Natural killer cell (primary cell): ENCODE measurements around the gene SDHA. TPM values are rescaled to one million over a fixed set of nuclear protein-coding genes. Genes with fewer than 3 reads are reported as not detected.

Experiments used
- ATAC-seq, 3 donors: fragments of 150-1000 bp in 2 of 3; fragments of 200-7000 bp in 1 of 3; cut with Tn5 transposase; 1 replicate in 1 of 3; 2 replicates in 2 of 3; pipeline ENCODE4 v1.10.0; 2021; ENCODE audit warnings: mild to moderate bottlenecking in 2 of 3, moderate library complexity in 2 of 3
- DNase-seq, 2 donors: peaks; one replicate each; pipeline versions ENCODE4 v3.0.0 to v3.0.0-alpha.2; 2013 to 2021; ENCODE audit warnings: mixed read lengths in 1 of 2
- H3K27ac ChIP-seq: one replicate; pipeline ENCODE4 v1.5.1; 2013; ENCODE audit warnings: mild to moderate bottlenecking, low read length
- H3K27me3 ChIP-seq: one replicate; pipeline ENCODE4 v1.6.1; 2013; ENCODE audit warnings: low read length; ENCODE audit not compliant: control insufficient read depth, insufficient read depth
- H3K36me3 ChIP-seq: one replicate; pipeline ENCODE4 v1.6.1; 2013; ENCODE audit warnings: low read length; ENCODE audit not compliant: control insufficient read depth, insufficient read depth
- H3K4me1 ChIP-seq: one replicate; pipeline ENCODE4 v1.6.1; 2013; ENCODE audit warnings: low read length; ENCODE audit not compliant: control insufficient read depth, insufficient read depth
- H3K4me3 ChIP-seq: one replicate; pipeline ENCODE4 v1.5.1; 2013; ENCODE audit warnings: low read length
- H3K9me3 ChIP-seq: one replicate; pipeline ENCODE4 v1.6.1; 2013; ENCODE audit warnings: low read length; ENCODE audit not compliant: control insufficient read depth, insufficient read depth
- H3K27ac Mint-ChIP-seq, 2 donors: one replicate each; pipeline ENCODE4 v1.8.0; 2022; ENCODE audit warnings: mild to moderate bottlenecking in 2 of 2, mixed read lengths in 2 of 2, moderate library complexity in 1 of 2
- H3K27me3 Mint-ChIP-seq, 2 donors: one replicate each; pipeline ENCODE4 v1.8.0; 2022; ENCODE audit warnings: low read depth in 2 of 2, mixed read lengths in 2 of 2
- H3K36me3 Mint-ChIP-seq: one replicate; pipeline ENCODE4 v1.8.0; 2022; ENCODE audit warnings: mixed read lengths
- H3K4me1 Mint-ChIP-seq, 2 donors: one replicate each; pipeline ENCODE4 v1.8.0; 2022; ENCODE audit warnings: mixed read lengths in 2 of 2
- H3K4me3 Mint-ChIP-seq: one replicate; pipeline ENCODE4 v1.8.0; 2022; ENCODE audit warnings: mild to moderate bottlenecking, moderate library complexity, mixed read lengths
- H3K9me3 Mint-ChIP-seq, 2 donors: one replicate each; pipeline ENCODE4 v1.8.0; 2022; ENCODE audit warnings: mixed read lengths in 2 of 2
- WGBS: methylation state at CpG from one replicate; pipeline ENCODE4 v1.1.7; 2013; ENCODE audit warnings: missing lambda C conversion rate; ENCODE audit not compliant: insufficient coverage; 5-methylcytosine and 5-hydroxymethylcytosine counted together
- intact Hi-C: fragments of 100-400 bp; cut with micrococcal nuclease; formaldehyde crosslinking; loops from one replicate; pipeline ENCODE4 v1.14.2; 2022
- total RNA-seq, 4 donors: library from RNA; stranded (reverse); fragments of 120-200 nt in 1 of 4; gene quantifications; one replicate each; pipeline versions ENCODE4 v1.2.3 to v1.2.4, GENCODE V29; 2013 to 2022
- TF ChIP-seq, protein P1 (sequence below): fragments of 200-600 bp; IDR thresholded peaks from one replicate; pipeline ENCODE4 v1.8.0; 2022; ENCODE audit warnings: antibody characterized with exemption

Gene SDHA
- total RNA-seq, 3 donors from 2014 or later (not counting 1 experiment from before 2014, with no cell fraction given), result 173 to 183 (median 173) TPM

- intact Hi-C loops, result no loop called here
- Histone ChIP-seq H3K4me3 (no peak overlapping the region), H3K27ac (no peak overlapping the region), H3K9me3 (no peaks in the 10 kb centered on the region), H3K36me3 (peaks cover 30% of the 10 kb centered on the region), H3K4me1 (no peaks in the 10 kb centered on the region), H3K27me3 (no peaks in the 10 kb centered on the region)
- TF ChIP-seq, protein P1, sequence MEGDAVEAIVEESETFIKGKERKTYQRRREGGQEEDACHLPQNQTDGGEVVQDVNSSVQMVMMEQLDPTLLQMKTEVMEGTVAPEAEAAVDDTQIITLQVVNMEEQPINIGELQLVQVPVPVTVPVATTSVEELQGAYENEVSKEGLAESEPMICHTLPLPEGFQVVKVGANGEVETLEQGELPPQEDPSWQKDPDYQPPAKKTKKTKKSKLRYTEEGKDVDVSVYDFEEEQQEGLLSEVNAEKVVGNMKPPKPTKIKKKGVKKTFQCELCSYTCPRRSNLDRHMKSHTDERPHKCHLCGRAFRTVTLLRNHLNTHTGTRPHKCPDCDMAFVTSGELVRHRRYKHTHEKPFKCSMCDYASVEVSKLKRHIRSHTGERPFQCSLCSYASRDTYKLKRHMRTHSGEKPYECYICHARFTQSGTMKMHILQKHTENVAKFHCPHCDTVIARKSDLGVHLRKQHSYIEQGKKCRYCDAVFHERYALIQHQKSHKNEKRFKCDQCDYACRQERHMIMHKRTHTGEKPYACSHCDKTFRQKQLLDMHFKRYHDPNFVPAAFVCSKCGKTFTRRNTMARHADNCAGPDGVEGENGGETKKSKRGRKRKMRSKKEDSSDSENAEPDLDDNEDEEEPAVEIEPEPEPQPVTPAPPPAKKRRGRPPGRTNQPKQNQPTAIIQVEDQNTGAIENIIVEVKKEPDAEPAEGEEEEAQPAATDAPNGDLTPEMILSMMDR, result no peak
- H3K9me3 Mint-ChIP-seq, result no peaks in the 10 kb centered on the region
- H3K27me3 Mint-ChIP-seq, result no peaks in the 10 kb centered on the region
- no peak for DNase-seq
- no peak overlapping the region for H3K27ac Mint-ChIP-seq
- peaks cover 8% of the 10 kb centered on the region for H3K36me3 Mint-ChIP-seq
- ATAC-seq, result no peak
- H3K4me1 Mint-ChIP-seq, result peaks cover 0 to 18% of the 10 kb centered on the region in 2 donors
- WGBS, result 97% methylated on average over 26 of the region's 26 CpGs
- H3K4me3 Mint-ChIP-seq, result no peak overlapping the region
Observed at GRCh38 chr5:203246-203930, 14.7 kb upstream of the SDHA start.

DNA sequence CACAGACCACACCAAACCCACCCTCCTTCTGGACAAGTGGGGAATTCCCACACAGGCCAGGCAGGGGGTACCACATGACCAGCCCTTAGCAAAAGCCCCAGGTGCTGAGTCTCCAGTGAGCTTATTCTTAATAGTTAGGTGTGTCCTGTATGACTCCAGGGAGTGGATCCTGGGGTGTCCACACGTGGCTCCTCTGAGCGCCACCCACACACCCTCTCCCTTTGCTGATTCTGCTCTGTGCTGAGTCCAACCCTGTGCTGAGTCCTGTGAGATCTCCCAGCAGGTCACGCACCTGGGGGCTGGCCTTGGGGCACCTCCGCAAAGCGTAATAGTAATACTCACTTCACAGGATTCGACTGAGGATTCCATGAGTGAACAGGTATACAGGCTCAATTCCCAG is 14.1 kb upstream of the SDHA start:
- H3K36me3 ChIP-seq, result peaks cover 30% of the 10 kb centered on the region
- H3K27me3 Mint-ChIP-seq, result no peaks in the 10 kb centered on the region
- H3K4me3 ChIP-seq, result no peak overlapping the region
- TF ChIP-seq, protein P1, result no peak
- H3K4me1 Mint-ChIP-seq, result peaks cover 0 to 18% of the 10 kb centered on the region in 2 donors
- H3K36me3 Mint-ChIP-seq, result peaks cover 8% of the 10 kb centered on the region
- H3K27ac ChIP-seq, result no peak overlapping the region
- ATAC-seq (no peak), DNase-seq (no peak)
- no peaks in the 10 kb centered on the region for H3K9me3 Mint-ChIP-seq
- intact Hi-C loops, result no loop called here
- H3K4me3 Mint-ChIP-seq, result no peak overlapping the region
- no peaks in the 10 kb centered on the region for H3K27me3 ChIP-seq
- H3K9me3 ChIP-seq, result no peaks in the 10 kb centered on the region
- no peak overlapping the region for H3K27ac Mint-ChIP-seq
- WGBS, result 94% methylated on average over 6 of the region's 6 CpGs
- H3K4me1 ChIP-seq, result no peaks in the 10 kb centered on the region

GRCh38 chr5:204462-204861 is 13.7 kb upstream of the SDHA start:
- Mint-ChIP-seq H3K36me3 (peaks cover 8% of the 10 kb centered on the region), H3K4me3 (no peak overlapping the region), H3K27ac (no peak overlapping the region), H3K27me3 (no peaks in the 10 kb centered on the region), H3K4me1 (peaks cover under 1 to 19% of the 10 kb centered on the region in 2 donors), H3K9me3 (no peaks in the 10 kb centered on the region)
- intact Hi-C loops, result no loop called here
- TF ChIP-seq, protein P1, result no peak
- no peak for ATAC-seq
- no peak overlapping the region for H3K27ac ChIP-seq
- H3K4me3 ChIP-seq, result no peak overlapping the region
- no peak for DNase-seq
- peaks cover 30% of the 10 kb centered on the region for H3K36me3 ChIP-seq
- no peaks in the 10 kb centered on the region for H3K4me1 ChIP-seq
- H3K27me3 ChIP-seq, result no peaks in the 10 kb centered on the region
- H3K9me3 ChIP-seq, result no peaks in the 10 kb centered on the region
